ENCODE measurements around the gene CASP1.

CASP1 gene

DNA sequence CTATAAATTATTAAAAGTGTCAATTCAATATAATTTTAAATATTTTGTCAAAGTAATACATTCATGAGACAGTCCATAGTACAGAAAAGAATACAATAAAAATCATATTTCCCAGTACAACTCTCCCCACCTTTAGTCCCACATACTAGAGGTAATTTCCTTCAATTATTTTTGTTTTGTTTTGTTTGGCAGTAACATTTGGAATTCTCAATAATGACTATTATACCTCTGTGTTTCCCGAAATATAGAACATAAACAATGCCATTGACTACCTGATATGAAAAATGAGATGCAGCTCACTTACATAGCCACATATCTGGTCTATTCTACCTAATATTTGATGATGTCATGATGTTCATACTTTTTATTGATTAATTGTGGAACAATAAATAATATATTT lies 42.2 kb downstream of the CASP1 start:
- no peak for DNase-seq (ENCODE audit: low read depth in 2 of 2, low spot score in 1 of 2)

DNA sequence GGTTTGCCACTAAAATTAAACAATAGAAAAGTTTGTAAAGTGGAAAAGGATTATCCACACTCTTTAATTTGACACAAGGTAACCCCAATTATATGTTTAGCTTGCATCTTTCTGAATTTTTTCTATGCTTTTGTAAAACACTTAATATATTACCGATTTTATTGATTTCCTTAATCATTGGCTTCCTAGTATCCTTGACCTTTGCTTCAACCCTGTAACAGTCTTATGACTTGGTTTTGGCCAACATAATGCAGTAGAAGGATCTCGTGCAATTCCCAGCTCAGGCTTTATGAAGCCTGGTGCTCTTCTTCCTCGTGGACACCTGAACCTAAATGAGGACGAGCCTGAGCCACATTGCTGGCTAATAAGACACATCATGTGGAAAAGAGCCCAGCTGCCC lies 43.0 kb downstream of the CASP1 start:
- no peak for DNase-seq (ENCODE audit: low read depth in 2 of 2, low spot score in 1 of 2)

DNA sequence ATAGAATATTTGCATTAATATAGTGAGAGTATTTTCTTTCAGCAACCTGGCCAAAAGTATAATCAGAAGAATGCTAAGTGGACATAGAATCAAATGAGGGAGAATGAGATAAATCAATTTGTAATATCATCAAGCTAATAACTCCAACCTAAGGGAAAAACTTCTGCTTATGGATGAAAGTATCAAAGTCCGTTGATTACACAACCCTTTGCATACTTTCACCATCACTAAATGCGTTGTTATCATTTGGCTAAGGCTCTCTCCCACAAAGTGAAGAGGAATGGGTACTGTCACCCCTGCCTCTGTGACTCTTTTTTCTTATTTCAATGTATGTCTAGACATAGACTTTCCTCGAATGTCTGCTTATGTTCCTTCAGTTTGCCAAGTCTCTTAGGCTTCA lies 50.1 kb downstream of the CASP1 start:
- DNase-seq (ENCODE audit: low read depth in 2 of 2, low spot score in 1 of 2): no peak

DNA sequence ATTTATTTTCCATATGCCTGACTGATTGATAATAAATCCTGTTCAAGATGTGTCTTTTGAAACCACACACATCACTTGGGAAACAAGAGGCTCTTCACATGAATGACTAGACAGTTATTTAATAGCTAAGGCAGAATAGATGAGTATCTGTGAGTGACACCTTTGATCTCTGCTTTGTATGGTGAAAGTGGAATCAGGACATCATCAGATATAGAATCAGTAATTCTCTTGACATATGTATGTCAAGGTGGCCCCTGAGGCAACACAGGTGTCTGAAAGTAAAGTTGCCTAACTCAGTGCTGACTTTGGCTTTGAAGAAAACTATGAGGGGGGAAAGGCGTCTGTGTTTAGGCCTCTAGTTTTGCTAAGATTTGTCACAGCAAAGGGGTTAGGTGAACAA lies 55.1 kb downstream of the CASP1 start:
- no peak for DNase-seq (ENCODE audit: low read depth in 2 of 2, low spot score in 1 of 2)

Measured in stimulated activated CD8-positive, alpha-beta memory T cell treated with anti-CD3 and anti-CD28 coated beads, Interleukin-4, amount 100 ng/mL, for 4 hours (primary cell).